ENCODE data around the gene PTPN21.

Gene PTPN21

DNA sequence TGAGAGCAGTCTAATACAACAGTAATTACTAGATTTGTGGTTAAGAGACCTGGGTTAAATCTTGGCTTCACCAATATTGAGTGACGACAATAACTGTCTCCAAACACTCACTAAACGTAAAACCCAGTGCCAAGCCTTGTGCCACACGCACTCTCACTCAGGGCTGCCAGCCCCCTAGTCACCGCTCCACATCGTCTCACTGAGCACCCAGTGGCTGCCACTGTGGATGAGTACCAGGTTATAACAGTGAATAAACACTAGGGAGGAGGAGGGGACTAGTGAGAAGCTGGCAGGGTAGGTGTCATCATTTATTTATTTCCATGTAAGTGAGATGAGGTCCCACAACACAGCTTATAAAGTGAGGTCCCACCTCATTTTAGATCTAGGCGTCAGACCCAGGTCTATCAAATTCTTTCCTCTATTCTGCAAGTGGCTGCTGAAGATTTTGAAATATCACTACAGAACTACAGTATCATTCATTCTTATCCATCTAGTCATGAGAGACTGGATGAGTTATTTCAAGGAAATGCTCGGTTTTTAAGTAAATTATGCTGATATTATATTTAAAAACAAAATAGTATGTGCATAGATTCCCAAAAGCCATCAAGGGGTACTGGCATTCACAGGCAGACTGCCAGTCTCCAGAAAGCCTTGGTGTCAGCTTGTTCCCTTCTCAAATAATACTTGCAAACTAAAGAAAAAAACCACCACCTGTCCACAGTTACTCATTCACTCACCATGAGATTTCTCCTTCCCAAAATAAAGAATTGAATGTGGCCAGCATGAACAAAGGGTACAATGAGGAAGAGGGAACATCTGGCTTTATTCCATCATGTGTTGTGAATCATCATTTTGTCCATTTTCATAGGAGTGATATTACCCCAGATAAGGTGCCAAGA lies 84.0 kb downstream of the PTPN21 start:
- DNase-seq (ENCODE audit: low read depth, low spot score) = no peak

DNA sequence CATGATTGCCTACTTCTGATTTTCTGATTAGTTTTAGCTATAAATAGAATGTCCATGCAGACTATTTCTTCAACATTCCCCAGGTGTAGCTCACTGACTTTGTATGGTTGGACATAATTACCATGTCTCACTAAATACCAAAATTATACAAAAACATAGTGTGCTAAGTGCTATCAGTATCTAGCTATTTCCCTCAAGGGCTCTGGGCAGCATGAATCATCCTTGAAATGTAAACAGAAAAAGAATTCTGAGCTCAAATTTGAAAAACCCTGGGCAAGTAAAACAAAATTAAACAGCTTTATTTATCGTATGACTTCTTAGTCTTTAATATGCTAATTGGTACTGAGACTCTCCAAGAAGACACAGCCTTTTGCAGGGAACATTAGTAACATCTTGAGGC lies 86.4 kb downstream of the PTPN21 start:
- DNase-seq (ENCODE audit: low read depth, low spot score) = no peak

- DNase-seq (ENCODE audit: low read depth, low spot score) = no peak
Measured at GRCh38 chr14:88463318-88463717, 91.5 kb downstream of the PTPN21 start.

GRCh38 chr14:88454886-88455285 lies 99.9 kb downstream of the PTPN21 start:
- DNase-seq (ENCODE audit: low read depth, low spot score) = no peak

- DNase-seq (ENCODE audit: low read depth, low spot score) = no peak
Measured at GRCh38 chr14:88452231-88452630, 102.6 kb downstream of the PTPN21 start.

DNA sequence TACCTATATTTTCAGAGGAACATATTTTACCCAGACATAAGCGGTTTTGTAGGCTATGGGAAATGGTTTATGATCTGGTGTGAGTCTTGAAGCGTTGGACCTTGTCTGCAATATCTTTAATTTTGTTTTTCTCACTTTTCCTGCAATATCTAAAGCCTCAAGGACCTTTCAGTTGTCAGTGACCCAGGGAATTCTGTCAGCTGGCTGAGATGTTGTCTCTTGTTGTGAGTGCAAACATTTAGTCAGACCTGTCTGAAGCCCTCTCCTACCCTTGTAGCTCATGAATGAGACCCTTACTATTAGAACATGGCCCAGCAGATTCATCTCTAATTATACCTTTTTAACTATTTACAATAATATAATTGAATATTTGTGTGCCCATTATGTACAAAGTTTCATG lies 115.7 kb downstream of the PTPN21 start:
- DNase-seq (ENCODE audit: low read depth, low spot score) = no peak

DNA sequence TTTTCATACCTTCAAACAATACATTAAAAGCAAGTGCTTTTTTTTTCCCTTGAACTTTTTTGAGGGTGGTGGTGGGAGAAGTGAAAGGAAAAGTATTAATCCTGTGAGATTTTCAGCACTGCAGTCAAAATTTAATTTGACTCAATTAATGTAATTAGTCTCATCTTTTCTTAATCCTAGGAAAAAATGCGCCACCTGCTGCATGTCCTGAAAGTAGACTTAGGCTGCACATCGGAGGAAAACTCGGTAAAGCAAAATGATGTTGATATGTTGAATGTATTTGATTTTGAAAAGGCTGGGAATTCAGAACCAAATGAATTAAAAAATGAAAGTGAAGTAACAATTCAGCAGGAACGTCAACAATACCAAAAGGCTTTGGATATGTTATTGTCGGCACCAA lies 117.1 kb downstream of the PTPN21 start:
- DNase-seq (ENCODE audit: low read depth, low spot score) = no peak

DNA sequence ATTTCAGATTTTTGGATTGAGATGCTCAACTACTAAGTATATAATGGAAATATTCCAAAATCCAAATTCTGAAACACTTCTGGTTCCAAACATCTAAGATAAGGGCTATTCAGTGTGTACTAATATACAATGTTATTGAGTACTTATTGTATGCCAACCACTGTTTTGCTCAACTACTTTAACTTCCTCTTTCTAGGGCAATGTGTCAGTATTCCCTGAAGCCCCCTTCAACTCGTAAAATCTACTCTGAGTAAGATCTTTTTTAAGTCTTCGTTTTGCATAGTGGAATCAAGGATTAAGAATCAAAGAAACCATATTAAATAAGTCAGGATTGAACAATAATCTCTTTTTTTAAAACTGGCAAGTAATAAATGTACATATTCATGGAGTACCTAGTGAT lies 123.8 kb downstream of the PTPN21 start:
- DNase-seq (ENCODE audit: low read depth, low spot score) = no peak

DNA sequence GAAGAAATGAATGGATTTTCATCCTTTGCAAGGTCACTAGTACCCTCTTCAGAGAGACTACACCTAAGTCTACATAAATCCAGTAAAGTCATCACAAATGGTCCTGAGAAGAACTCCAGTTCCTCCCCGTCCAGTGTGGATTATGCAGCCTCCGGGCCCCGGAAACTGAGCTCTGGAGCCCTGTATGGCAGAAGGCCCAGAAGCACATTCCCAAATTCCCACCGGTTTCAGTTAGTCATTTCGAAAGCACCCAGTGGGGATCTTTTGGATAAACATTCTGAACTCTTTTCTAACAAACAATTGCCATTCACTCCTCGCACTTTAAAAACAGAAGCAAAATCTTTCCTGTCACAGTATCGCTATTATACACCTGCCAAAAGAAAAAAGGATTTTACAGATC lies 128.5 kb downstream of the PTPN21 start:
- no peak for DNase-seq (ENCODE audit: low read depth, low spot score)

- no peak for DNase-seq (ENCODE audit: low read depth, low spot score)
Measured at GRCh38 chr14:88424573-88424972, 130.2 kb downstream of the PTPN21 start.

GRCh38 chr14:88422919-88423650 lies 131.7 kb downstream of the PTPN21 start:
- DNase-seq (ENCODE audit: low read depth, low spot score) = no peak

DNA sequence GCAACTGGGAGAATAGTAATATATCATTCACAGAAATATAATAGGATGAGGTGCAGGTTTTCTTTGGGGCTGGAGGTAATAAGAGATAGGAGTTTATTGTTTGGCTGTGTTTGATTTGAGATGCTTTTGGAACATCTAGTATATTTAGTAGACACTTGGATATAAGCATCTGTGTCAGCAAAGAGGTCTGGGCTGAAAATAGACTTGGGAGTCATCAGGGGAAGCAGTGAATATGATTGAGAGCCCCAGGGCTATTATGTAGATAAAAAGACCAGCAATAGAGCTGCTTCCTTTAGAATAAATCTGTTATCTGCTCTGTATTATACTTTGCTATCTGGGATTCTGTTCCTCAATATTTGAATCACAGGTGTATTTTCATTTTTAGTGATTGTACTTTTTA lies 132.8 kb downstream of the PTPN21 start:
- no peak for DNase-seq (ENCODE audit: low read depth, low spot score)

- DNase-seq (ENCODE audit: low read depth, low spot score) = no peak
Measured at GRCh38 chr14:88421286-88421685, 133.5 kb downstream of the PTPN21 start.

- no peak for DNase-seq (ENCODE audit: low read depth, low spot score)
Measured at GRCh38 chr14:88420187-88420586, 134.6 kb downstream of the PTPN21 start.

GRCh38 chr14:88417594-88417993 lies 137.2 kb downstream of the PTPN21 start:
- DNase-seq (ENCODE audit: low read depth, low spot score) = no peak

Measured in activated CD4-positive, CD25-positive, alpha-beta regulatory T cell treated with anti-CD3 and anti-CD28 coated beads, Interleukin-2, amount 50 U/mL, for 16 hours (primary cell).